Thymus (tissue), 11 donors: ENCODE measurements around the gene ARMC9. TPM values are rescaled to one million over a fixed set of nuclear protein-coding genes. Genes with fewer than 3 reads are reported as not detected.

Experiments
- DNase-seq, 9 donors: peaks; one replicate each; pipeline ENCODE4 v3.0.0-alpha.2; 2013; ENCODE audit warnings: low spot score in 9 of 9, low read depth in 6 of 9, missing footprints in 1 of 9
- H3K27ac ChIP-seq, 2 donors: one replicate each; pipeline ENCODE4 v1.5.1; 2013; ENCODE audit warnings: control low read depth in 1 of 2, low read depth in 1 of 2, low read length in 1 of 2, mild to moderate bottlenecking in 1 of 2, moderate library complexity in 1 of 2
- H3K27me3 ChIP-seq, 2 donors: one replicate each; pipeline ENCODE4 v1.5.1; 2013; ENCODE audit warnings: low read length in 1 of 2; ENCODE audit not compliant: control insufficient read depth in 2 of 2, insufficient read depth in 1 of 2
- H3K36me3 ChIP-seq, 2 donors: one replicate each; pipeline ENCODE4 v1.5.1; 2013; ENCODE audit warnings: low read length in 1 of 2, mild to moderate bottlenecking in 1 of 2, moderate library complexity in 1 of 2; ENCODE audit not compliant: control insufficient read depth in 2 of 2, insufficient read depth in 2 of 2
- H3K4me1 ChIP-seq, 2 donors: one replicate each; pipeline ENCODE4 v1.5.1; 2013; ENCODE audit warnings: low read length in 2 of 2; ENCODE audit not compliant: control insufficient read depth in 2 of 2, insufficient read depth in 2 of 2
- H3K4me3 ChIP-seq, 2 donors: one replicate each; pipeline ENCODE4 v1.5.1; 2013; ENCODE audit warnings: low read length in 2 of 2, control low read depth in 1 of 2, mild to moderate bottlenecking in 1 of 2
- H3K9me3 ChIP-seq, 2 donors: one replicate each; pipeline ENCODE4 v1.5.1; 2013; ENCODE audit warnings: low read length in 1 of 2, mild to moderate bottlenecking in 1 of 2; ENCODE audit not compliant: control insufficient read depth in 2 of 2, insufficient read depth in 1 of 2
- WGBS: extraction: QIAGEN DNeasy Blood & Tissue Kit; methylation state at CpG from one replicate; pipeline ENCODE4 v1.1.7; 2013; 5-methylcytosine and 5-hydroxymethylcytosine counted together
- polyA plus RNA-seq: library from polyadenylated mRNA; stranded (reverse); fragments of 200-250 nt; gene quantifications from one replicate; pipeline ENCODE4 v1.2.3, GENCODE V29; 2013
- total RNA-seq: library from RNA; stranded (reverse); fragments of 120-200 nt; gene quantifications from one replicate; pipeline ENCODE4 v1.2.4, GENCODE V29; 2013
- donor health status: healthy.

ARMC9 gene
- total and polyA plus RNA-seq, 2 donors: 5.4 to 5.7 TPM

- Histone ChIP-seq H3K36me3 (no peaks in the 10 kb centered on the region), H3K9me3 (no peaks in the 10 kb centered on the region), H3K27ac (no peak overlapping the region), H3K27me3 (peaks cover 28 to 43% of the 10 kb centered on the region in 2 donors), H3K4me1 (peaks cover 0 to 41% of the 10 kb centered on the region in 2 donors), H3K4me3 (no peak overlapping the region)
- DNase-seq: no peak
- WGBS: 93% methylated on average over 13 of the region's 13 CpGs
Observed at GRCh38 chr2:231394211-231395141, 196.0 kb downstream of the ARMC9 start.

DNA sequence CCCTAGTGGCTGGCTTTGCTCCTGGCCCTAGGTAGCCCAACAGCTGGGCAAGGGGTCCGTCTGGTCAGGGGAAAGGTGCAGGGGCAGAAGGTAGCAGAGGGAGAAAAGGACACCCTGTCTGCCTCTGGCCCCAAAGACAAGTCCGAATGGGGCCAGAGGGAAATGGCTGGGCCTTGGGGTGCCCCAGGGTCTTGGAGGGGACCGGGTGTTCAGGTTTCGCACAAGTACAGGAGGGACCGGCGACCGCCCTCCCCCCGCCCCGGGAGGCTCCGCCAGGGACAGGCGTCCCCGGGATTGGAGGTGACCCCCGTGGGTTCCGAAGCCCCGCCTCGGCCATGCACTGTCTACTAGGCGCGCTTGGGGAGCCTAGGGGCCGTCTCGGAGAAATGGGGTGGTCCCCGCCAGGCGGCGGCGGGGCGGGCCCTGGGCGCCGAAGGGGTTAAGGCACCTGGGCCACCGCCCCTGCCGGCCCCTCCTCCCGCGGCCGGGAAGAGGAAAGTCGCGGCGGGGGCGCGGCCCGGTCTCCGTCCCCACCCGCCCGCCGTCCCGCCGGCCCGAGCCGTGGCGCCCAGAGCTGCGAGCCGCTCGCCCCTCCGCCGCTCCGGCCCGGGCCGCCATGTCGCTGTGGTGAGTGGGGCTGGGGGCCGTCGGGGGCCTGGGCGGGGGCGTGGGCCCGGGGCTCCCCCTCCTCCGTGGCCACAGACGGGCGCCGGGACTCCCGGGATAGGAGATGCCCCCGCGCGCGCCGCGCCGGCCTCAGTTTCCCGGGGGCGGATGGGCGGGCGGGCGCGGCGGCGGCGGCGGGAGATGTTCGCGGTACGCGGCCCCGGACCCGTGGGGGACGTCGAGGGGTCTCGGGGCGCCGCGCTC, 197.0 kb downstream of the ARMC9 start, which contains the start of gene B3GNT7:
TSS of gene B3GNT7 (plus strand) at position 523 of the 870 bp plus-strand sequence. CDS start at position 617, 94 bp downstream.
- peak within 1 kb of the TSS in 1 of 2 donors; percentile 3 for H3K27ac ChIP-seq
- peaks cover 0 to 49% of the 10 kb centered on the region in 2 donors for H3K4me1 ChIP-seq
- no peaks in the 10 kb centered on the region for H3K9me3 ChIP-seq
- no peaks in the 10 kb centered on the region for H3K36me3 ChIP-seq
- H3K4me3 ChIP-seq: peak within 1 kb of the TSS in 1 of 2 donors; percentile 50
- peaks cover 28 to 44% of the 10 kb centered on the region in 2 donors for H3K27me3 ChIP-seq
- 7% methylated on average over 95 of the region's 95 CpGs for WGBS
- DNase-seq: no peak

GRCh38 chr2:231396058-231396821, 197.8 kb downstream of the ARMC9 start:
- WGBS: 18% methylated on average over 41 of the region's 41 CpGs
- Histone ChIP-seq H3K4me1 (peaks cover 0 to 50% of the 10 kb centered on the region in 2 donors), H3K27me3 (peaks cover 28 to 45% of the 10 kb centered on the region in 2 donors), H3K4me3 (peak overlapping the region in 1 of 2 donors; percentile 50), H3K9me3 (no peaks in the 10 kb centered on the region), H3K27ac (no peak overlapping the region), H3K36me3 (no peaks in the 10 kb centered on the region)
- DNase-seq: no peak

DNA sequence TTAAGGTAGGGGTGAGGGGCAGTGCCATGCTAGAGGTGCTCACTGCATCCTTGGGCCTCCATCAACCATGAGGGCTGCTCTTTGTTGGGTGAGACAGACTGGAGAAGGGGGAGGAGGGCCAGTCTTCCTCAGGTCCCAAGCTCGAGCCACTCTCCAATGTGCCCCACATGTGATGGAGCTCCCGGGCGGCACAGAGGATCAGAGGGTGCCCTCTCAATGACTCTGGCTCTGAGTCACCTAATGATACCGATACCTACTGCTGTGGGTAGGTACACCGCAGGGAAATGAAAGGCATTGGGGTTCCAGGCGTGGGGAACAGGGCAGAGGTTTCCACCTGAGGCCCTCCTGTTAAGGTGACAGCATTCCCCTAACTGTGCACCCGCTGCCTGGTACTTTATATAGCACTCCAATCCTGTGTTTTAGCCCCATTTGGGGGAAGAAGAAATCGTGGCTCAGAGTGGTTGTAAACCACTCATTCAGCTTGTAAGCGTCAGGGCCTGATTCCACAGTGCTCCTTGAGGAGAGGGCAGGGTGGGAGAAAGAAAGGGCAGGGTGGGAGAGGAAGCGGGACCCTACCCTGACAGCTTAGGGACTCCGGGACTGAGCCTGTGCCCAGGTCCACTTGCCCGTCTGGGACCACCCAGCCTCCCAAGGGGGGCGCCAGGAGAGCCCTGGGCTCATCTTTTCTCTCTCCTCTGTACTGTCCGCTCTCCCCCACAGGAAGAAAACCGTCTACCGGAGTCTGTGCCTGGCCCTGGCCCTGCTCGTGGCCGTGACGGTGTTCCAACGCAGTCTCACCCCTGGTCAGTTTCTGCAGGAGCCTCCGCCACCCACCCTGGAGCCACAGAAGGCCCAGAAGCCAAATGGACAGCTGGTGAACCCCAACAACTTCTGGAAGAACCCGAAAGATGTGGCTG, 198.8 kb downstream of the ARMC9 start:
- Histone ChIP-seq H3K4me1 (peaks cover 0 to 42% of the 10 kb centered on the region in 2 donors), H3K27me3 (peaks cover 28 to 45% of the 10 kb centered on the region in 2 donors), H3K36me3 (no peaks in the 10 kb centered on the region), H3K9me3 (no peaks in the 10 kb centered on the region), H3K27ac (no peak overlapping the region), H3K4me3 (no peak overlapping the region)
- no peak for DNase-seq
- 95% methylated on average over 22 of the region's 22 CpGs for WGBS

DNA sequence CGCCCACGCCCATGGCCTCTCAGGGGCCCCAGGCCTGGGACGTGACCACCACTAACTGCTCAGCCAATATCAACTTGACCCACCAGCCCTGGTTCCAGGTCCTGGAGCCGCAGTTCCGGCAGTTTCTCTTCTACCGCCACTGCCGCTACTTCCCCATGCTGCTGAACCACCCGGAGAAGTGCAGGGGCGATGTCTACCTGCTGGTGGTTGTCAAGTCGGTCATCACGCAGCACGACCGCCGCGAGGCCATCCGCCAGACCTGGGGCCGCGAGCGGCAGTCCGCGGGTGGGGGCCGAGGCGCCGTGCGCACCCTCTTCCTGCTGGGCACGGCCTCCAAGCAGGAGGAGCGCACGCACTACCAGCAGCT, 199.5 kb downstream of the ARMC9 start:
- Histone ChIP-seq H3K36me3 (no peaks in the 10 kb centered on the region), H3K27ac (no peak overlapping the region), H3K9me3 (no peaks in the 10 kb centered on the region), H3K27me3 (peaks cover 28 to 45% of the 10 kb centered on the region in 2 donors), H3K4me3 (no peak overlapping the region), H3K4me1 (peaks cover 0 to 36% of the 10 kb centered on the region in 2 donors)
- DNase-seq: no peak
- 97% methylated on average over 28 of the region's 28 CpGs for WGBS

- no peaks in the 10 kb centered on the region for H3K36me3 ChIP-seq
- H3K27me3 ChIP-seq: peaks cover 28 to 45% of the 10 kb centered on the region in 2 donors
- peaks cover 0 to 29% of the 10 kb centered on the region in 2 donors for H3K4me1 ChIP-seq
- no peaks in the 10 kb centered on the region for H3K9me3 ChIP-seq
- H3K4me3 ChIP-seq: no peak overlapping the region
- WGBS: 98% methylated on average over 27 of the region's 27 CpGs
- no peak for DNase-seq
- H3K27ac ChIP-seq: no peak overlapping the region
Observed at GRCh38 chr2:231398585-231398984, 200.2 kb downstream of the ARMC9 start.

- Histone ChIP-seq H3K27me3 (peaks cover 28 to 39% of the 10 kb centered on the region in 2 donors), H3K4me1 (peaks cover 0 to 22% of the 10 kb centered on the region in 2 donors), H3K4me3 (no peak overlapping the region), H3K36me3 (no peaks in the 10 kb centered on the region), H3K9me3 (no peaks in the 10 kb centered on the region), H3K27ac (no peak overlapping the region)
- no peak for DNase-seq
- WGBS: 97% methylated on average over 23 of the region's 23 CpGs
Observed at GRCh38 chr2:231399046-231399852, 200.8 kb downstream of the ARMC9 start.
